ENCODE data around the gene TULP4. TPM values are rescaled to one million over a fixed set of nuclear protein-coding genes. Genes with fewer than 3 reads are reported as not detected.
A peak's percentile ranks its signal among the peaks of the same experiment; 100 is the strongest.

The TULP4 gene
- total and polyA plus RNA-seq, 7 experiments from 2014 or later = 33.3 to 79.0 (median 51.8) TPM

DNA sequence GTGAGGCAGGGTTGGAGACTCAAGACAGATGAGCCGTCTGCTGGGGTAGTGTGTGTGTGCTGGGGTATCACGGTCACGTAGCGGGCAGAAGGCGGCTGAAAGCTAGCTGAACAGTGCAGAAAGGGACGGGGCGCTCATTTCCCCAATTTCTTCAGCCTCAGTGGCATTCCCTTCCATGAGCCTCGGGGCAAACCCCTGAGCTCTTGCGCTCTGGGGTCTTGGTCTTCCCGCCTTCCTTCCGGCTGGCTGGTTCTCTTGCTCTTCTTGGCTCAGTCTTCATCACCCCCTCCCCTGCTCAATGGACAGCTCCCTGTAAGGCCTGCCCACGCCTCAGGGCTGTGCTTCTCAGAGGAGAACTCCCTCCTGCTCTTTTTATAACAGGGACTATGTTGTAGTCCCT, 232.2 kb downstream of the TULP4 start:
- H3K36me3 ChIP-seq (ENCODE audit: control insufficient read depth in 2 of 3, insufficient read depth in 3 of 3, low read length in 3 of 3) = no peaks in the 10 kb centered on the region
- H3K27ac ChIP-seq (ENCODE audit: low read depth, low read length) = no peak overlapping the region
- H3K9me3 Mint-ChIP-seq = no peaks in the 10 kb centered on the region
- ChIA-PET POLR2A (interaction anchor here (0.7 kb wide), 1 partner anchor 162 kb away, joined by 4 read pairs; no protein-coding TSS in a partner anchor), CTCF (no interaction called here)
- peaks cover 9 to 28% (median 18%) of the 10 kb centered on the region in 5 donors for H3K27me3 Mint-ChIP-seq
- H3K27ac Mint-ChIP-seq = no peak overlapping the region
- H3K4me3 ChIP-seq (ENCODE audit: low read length) = no peak overlapping the region
- H3K27me3 ChIP-seq (ENCODE audit: control insufficient read depth in 2 of 2, insufficient read depth in 2 of 2, low read length in 2 of 2) = no peaks in the 10 kb centered on the region
- no peaks in the 10 kb centered on the region for H3K4me1 Mint-ChIP-seq
- H3K9me3 ChIP-seq (ENCODE audit: control insufficient read depth in 2 of 3, low read length in 3 of 3) = no peaks in the 10 kb centered on the region
- DNase-seq (no peak), ATAC-seq (no peak)
- intact Hi-C loops (cut with micrococcal nuclease) = no loop called here
- no peak overlapping the region for H3K4me3 Mint-ChIP-seq
- no peaks in the 10 kb centered on the region for H3K4me1 ChIP-seq (ENCODE audit: control insufficient read depth in 2 of 2, insufficient read depth in 2 of 2, low read length in 2 of 2)
- no peaks in the 10 kb centered on the region for H3K36me3 Mint-ChIP-seq

DNA sequence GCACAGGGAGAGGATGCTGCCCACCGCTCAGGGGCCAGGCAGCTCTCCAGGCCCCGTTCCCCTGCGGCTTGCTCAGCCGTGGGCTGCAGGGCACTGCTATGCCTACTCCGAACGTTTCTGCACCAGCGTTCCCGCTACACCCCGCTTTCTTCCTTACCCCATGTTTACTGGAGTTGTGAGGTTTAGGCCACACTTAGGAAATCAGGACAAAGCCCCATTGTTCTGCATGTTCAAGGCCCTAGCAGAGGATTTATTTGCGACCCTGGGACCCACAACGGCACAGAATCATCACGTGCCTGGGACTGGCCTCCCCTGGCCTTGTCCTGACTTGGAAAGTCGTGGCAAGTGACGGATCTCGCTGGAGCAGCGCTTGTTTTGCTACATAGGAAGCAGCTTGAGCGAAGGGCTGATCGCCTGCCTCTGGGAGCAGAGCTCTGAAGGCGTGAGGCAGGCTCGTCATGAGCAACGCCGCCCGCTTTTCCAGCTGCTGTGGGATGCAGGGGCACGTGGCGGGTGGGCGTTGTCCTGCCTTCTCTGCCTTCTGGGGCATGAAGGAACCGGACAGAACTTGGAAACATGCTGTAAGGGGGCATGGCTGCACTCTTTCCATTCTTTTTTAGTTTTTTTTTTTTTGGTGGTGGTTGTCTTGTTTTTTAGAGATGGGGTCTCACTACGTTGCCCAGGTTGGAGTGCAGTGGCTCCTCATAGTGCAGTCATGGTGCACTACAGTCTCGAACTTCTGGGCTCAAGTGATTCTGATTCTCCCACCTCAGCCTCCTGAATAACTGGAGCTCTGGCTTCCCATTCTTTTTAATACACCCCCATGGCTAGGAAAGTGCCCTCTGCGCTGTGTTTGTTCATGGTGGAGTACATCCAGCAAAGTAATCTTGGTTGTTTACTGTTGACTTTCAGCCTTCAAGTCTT, 233.0 kb downstream of the TULP4 start:
- Histone ChIP-seq H3K36me3 (ENCODE audit: control insufficient read depth in 2 of 3, insufficient read depth in 3 of 3, low read length in 3 of 3) (no peaks in the 10 kb centered on the region), H3K9me3 (ENCODE audit: control insufficient read depth in 2 of 3, low read length in 3 of 3) (no peaks in the 10 kb centered on the region), H3K4me3 (ENCODE audit: low read length) (no peak overlapping the region), H3K27me3 (ENCODE audit: control insufficient read depth in 2 of 2, insufficient read depth in 2 of 2, low read length in 2 of 2) (no peaks in the 10 kb centered on the region), H3K4me1 (ENCODE audit: control insufficient read depth in 2 of 2, insufficient read depth in 2 of 2, low read length in 2 of 2) (no peaks in the 10 kb centered on the region), H3K27ac (ENCODE audit: low read depth, low read length) (no peak overlapping the region)
- H3K4me3 Mint-ChIP-seq = no peak overlapping the region
- no peak overlapping the region for H3K27ac Mint-ChIP-seq
- ATAC-seq = no peak
- peaks cover 0 to 19% (median 11%) of the 10 kb centered on the region in 5 donors for H3K27me3 Mint-ChIP-seq
- intact Hi-C loops (cut with micrococcal nuclease) = no loop called here
- H3K9me3 Mint-ChIP-seq = no peaks in the 10 kb centered on the region
- no peak for DNase-seq
- ChIA-PET POLR2A (interaction anchor here (0.6 kb wide), 1 partner anchor 128 kb away, joined by 7 read pairs; no protein-coding TSS in a partner anchor), CTCF (no interaction called here)
- no peaks in the 10 kb centered on the region for H3K36me3 Mint-ChIP-seq
- H3K4me1 Mint-ChIP-seq = no peaks in the 10 kb centered on the region

- Histone ChIP-seq H3K9me3 (ENCODE audit: control insufficient read depth in 2 of 3, low read length in 3 of 3) (no peaks in the 10 kb centered on the region), H3K4me3 (ENCODE audit: low read length) (no peak overlapping the region), H3K27me3 (ENCODE audit: control insufficient read depth in 2 of 2, insufficient read depth in 2 of 2, low read length in 2 of 2) (no peaks in the 10 kb centered on the region), H3K4me1 (ENCODE audit: control insufficient read depth in 2 of 2, insufficient read depth in 2 of 2, low read length in 2 of 2) (no peaks in the 10 kb centered on the region), H3K36me3 (ENCODE audit: control insufficient read depth in 2 of 3, insufficient read depth in 3 of 3, low read length in 3 of 3) (no peaks in the 10 kb centered on the region), H3K27ac (ENCODE audit: low read depth, low read length) (no peak overlapping the region)
- CTCF ChIA-PET = no interaction called here
- intact Hi-C loops (cut with micrococcal nuclease) = no loop called here
- ATAC-seq (no peak), DNase-seq (no peak)
- Mint-ChIP-seq H3K27ac (no peak overlapping the region), H3K4me3 (no peak overlapping the region), H3K4me1 (peaks cover 0 to 5% (median 0%) of the 10 kb centered on the region in 7 donors), H3K36me3 (no peaks in the 10 kb centered on the region), H3K27me3 (peaks cover 0 to 12% (median 9%) of the 10 kb centered on the region in 5 donors), H3K9me3 (no peaks in the 10 kb centered on the region)
- POLR2A ChIA-PET = no interaction called here
Measured at GRCh38 chr6:158548418-158549161, 236.3 kb downstream of the TULP4 start.

DNA sequence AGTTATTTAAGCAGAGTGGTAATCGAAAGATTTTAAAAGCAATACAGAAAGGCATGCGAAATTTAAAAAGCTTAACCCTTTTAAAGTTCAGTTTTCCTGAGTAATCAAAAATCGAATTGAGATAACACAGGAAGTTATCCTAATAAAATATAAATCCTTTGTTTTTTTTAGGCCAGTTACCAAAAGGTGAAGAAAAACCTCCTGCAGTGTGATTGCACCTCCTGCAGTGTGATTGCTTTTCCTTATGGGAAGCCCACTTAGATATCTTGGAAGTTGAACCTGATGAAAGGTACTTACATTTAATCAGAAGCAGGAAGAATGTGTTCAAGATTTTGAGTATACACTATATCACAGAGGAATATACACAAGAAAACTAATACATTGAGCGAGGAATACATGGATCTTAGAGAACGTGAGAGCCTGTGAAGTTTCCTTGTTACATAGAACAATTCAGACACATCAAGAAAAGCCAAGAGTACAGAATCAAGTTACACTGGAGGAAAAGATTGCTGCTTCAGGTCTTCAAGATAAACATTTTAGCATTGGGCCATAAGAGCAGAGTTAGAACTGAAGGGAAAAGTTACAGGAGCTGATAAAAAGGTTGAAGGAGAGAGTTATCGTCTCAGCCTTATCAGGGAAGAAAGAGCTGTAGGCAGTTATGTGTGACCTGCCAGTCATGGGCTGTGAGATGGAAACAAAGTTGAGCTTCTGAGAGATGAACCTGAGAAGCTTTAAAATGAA, 240.0 kb downstream of the TULP4 start:
- CTCF ChIA-PET = interaction anchor here (0.9 kb wide), 1 partner anchor 101 kb away, joined by 3 read pairs; no protein-coding TSS in a partner anchor
- POLR2A ChIA-PET = interaction anchor here (1.0 to 1.1 kb wide), 2 partner anchors 15 to 43 kb away, joined by 3 read pairs; no protein-coding TSS in a partner anchor
- intact Hi-C loops (cut with micrococcal nuclease) = no loop called here
- no peak for DNase-seq
- H3K4me1 ChIP-seq (ENCODE audit: control insufficient read depth in 2 of 2, insufficient read depth in 2 of 2, low read length in 2 of 2) = no peaks in the 10 kb centered on the region
- Mint-ChIP-seq H3K4me3 (no peak overlapping the region), H3K27ac (peak overlapping the region in 1 of 9 donors; percentile 43), H3K27me3 (peaks cover 0 to 31% (median 0%) of the 10 kb centered on the region in 5 donors), H3K4me1 (peaks cover 0 to 5% (median 0%) of the 10 kb centered on the region in 7 donors), H3K9me3 (no peaks in the 10 kb centered on the region), H3K36me3 (no peaks in the 10 kb centered on the region)
- no peaks in the 10 kb centered on the region for H3K9me3 ChIP-seq (ENCODE audit: control insufficient read depth in 2 of 3, low read length in 3 of 3)
- no peak overlapping the region for H3K27ac ChIP-seq (ENCODE audit: low read depth, low read length)
- H3K27me3 ChIP-seq (ENCODE audit: control insufficient read depth in 2 of 2, insufficient read depth in 2 of 2, low read length in 2 of 2) = no peaks in the 10 kb centered on the region
- ATAC-seq = no peak
- no peaks in the 10 kb centered on the region for H3K36me3 ChIP-seq (ENCODE audit: control insufficient read depth in 2 of 3, insufficient read depth in 3 of 3, low read length in 3 of 3)
- H3K4me3 ChIP-seq (ENCODE audit: low read length) = no peak overlapping the region

GRCh38 chr6:158552796-158553138, 240.5 kb downstream of the TULP4 start:
- Mint-ChIP-seq H3K9me3 (no peaks in the 10 kb centered on the region), H3K27ac (no peak overlapping the region), H3K36me3 (no peaks in the 10 kb centered on the region), H3K4me1 (peaks cover 0 to 5% (median 0%) of the 10 kb centered on the region in 7 donors), H3K4me3 (no peak overlapping the region), H3K27me3 (peaks cover 0 to 32% (median 0%) of the 10 kb centered on the region in 5 donors)
- H3K4me3 ChIP-seq (ENCODE audit: low read length) = no peak overlapping the region
- no peaks in the 10 kb centered on the region for H3K9me3 ChIP-seq (ENCODE audit: control insufficient read depth in 2 of 3, low read length in 3 of 3)
- H3K36me3 ChIP-seq (ENCODE audit: control insufficient read depth in 2 of 3, insufficient read depth in 3 of 3, low read length in 3 of 3) = no peaks in the 10 kb centered on the region
- H3K27me3 ChIP-seq (ENCODE audit: control insufficient read depth in 2 of 2, insufficient read depth in 2 of 2, low read length in 2 of 2) = no peaks in the 10 kb centered on the region
- DNase-seq (no peak), ATAC-seq (no peak)
- ChIA-PET CTCF (interaction anchor here (0.6 to 1.0 kb wide), 3 partner anchors 91 to 762 kb away, joined by 3 to 6 read pairs (median 3); no protein-coding TSS in a partner anchor), POLR2A (interaction anchor here (1.1 kb wide), 1 partner anchor 9 kb away, joined by 3 read pairs; no protein-coding TSS in a partner anchor)
- intact Hi-C loops (cut with micrococcal nuclease) = no loop called here
- no peaks in the 10 kb centered on the region for H3K4me1 ChIP-seq (ENCODE audit: control insufficient read depth in 2 of 2, insufficient read depth in 2 of 2, low read length in 2 of 2)
- H3K27ac ChIP-seq (ENCODE audit: low read depth, low read length) = no peak overlapping the region

DNA sequence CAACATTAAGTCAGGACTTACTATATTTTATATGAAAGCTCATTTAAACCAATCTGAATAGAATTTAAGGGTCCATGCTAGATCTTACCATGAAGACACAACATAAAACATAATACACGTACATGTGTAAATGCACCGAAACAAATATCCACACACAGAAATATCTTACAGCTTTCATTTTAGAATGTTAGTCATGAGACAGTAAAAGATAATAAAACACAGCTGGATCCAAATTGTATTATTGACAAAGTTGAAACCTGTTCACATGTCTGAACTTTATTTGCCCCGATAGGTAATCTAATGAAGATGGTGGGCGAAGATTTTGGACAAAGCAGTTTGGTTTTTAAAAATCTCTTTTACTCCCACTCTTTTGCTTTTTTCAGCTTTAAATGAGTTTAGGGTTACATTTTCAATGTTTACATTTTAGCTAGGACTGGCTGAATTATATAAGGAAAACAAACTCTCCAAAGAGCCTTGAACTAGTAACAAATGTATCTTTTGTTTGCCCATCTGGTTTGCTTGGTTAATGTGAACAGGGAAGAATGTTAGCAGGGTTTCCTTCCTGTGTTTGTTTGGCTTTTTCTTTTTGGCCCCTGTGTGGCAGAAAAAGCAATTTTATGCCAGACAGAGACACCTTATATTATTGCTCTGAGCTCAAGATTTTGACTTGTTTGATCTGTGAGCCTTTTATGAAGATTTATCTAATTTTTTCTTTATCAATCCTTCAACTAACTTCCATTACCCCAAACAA, 242.5 kb downstream of the TULP4 start:
- Histone ChIP-seq H3K36me3 (ENCODE audit: control insufficient read depth in 2 of 3, insufficient read depth in 3 of 3, low read length in 3 of 3) (no peaks in the 10 kb centered on the region), H3K4me3 (ENCODE audit: low read length) (no peak overlapping the region), H3K27ac (ENCODE audit: low read depth, low read length) (no peak overlapping the region), H3K27me3 (ENCODE audit: control insufficient read depth in 2 of 2, insufficient read depth in 2 of 2, low read length in 2 of 2) (no peaks in the 10 kb centered on the region), H3K9me3 (ENCODE audit: control insufficient read depth in 2 of 3, low read length in 3 of 3) (no peaks in the 10 kb centered on the region), H3K4me1 (ENCODE audit: control insufficient read depth in 2 of 2, insufficient read depth in 2 of 2, low read length in 2 of 2) (peaks cover 5 to 6% of the 10 kb centered on the region in 2 donors)
- no peak for DNase-seq
- ATAC-seq = no peak
- POLR2A ChIA-PET = interaction anchor here (0.5 kb wide), 1 partner anchor 99 kb away, joined by 5 read pairs; no protein-coding TSS in a partner anchor
- H3K36me3 Mint-ChIP-seq = no peaks in the 10 kb centered on the region
- peaks cover 0 to 35% (median 0%) of the 10 kb centered on the region in 5 donors for H3K27me3 Mint-ChIP-seq
- H3K9me3 Mint-ChIP-seq = no peaks in the 10 kb centered on the region
- no peak overlapping the region for H3K27ac Mint-ChIP-seq
- intact Hi-C loops (cut with micrococcal nuclease) = no loop called here
- peaks cover 0 to 14% (median 4%) of the 10 kb centered on the region in 7 donors for H3K4me1 Mint-ChIP-seq
- CTCF ChIA-PET = no interaction called here
- H3K4me3 Mint-ChIP-seq = no peak overlapping the region

All from naive thymus-derived CD4-positive, alpha-beta T cell (primary cell).